GM23338 (cell line): ENCODE measurements around the gene MRTFA. TPM values are rescaled to one million over a fixed set of nuclear protein-coding genes. Genes with fewer than 3 reads are reported as not detected.
"Not testable (repeated sequence)": the region's sequence is repeated elsewhere in the genome, so short reads cannot be mapped to it uniquely, and the experiment has no call there.

ENCODE experiments used
- ATAC-seq: fragments of 200-7000 bp; cut with Tn5 transposase; 3 replicates; pipeline ENCODE4 v1.9.1; 2020
- DNase-seq: peaks from one replicate; pipeline ENCODE4 v3.0.0-alpha.2; 2015; ENCODE audit warnings: low spot score
- H2AFZ ChIP-seq: fragments of 200-600 bp; sonication (generic); 2 replicates; pipeline ENCODE4 v1.8.0; 2016; ENCODE audit warnings: antibody characterized with exemption, mild to moderate bottlenecking, moderate library complexity
- H3F3A ChIP-seq: fragments of 200-600 bp; sonication (generic); replicated peaks from 2 replicates; pipeline ENCODE4 v1.8.0; 2017; ENCODE audit warnings: antibody characterized with exemption, mixed run types, low read depth
- H3K27ac ChIP-seq: fragments of 200-600 bp; sonication (generic); 2 replicates; pipeline ENCODE4 v1.6.1; 2016; ENCODE audit warnings: low read depth
- H3K27me3 ChIP-seq: fragments of 200-600 bp; sonication (generic); 2 replicates; pipeline ENCODE4 v1.8.0; 2016; ENCODE audit warnings: mild to moderate bottlenecking, mixed run types, moderate library complexity; ENCODE audit not compliant: insufficient read depth
- H3K36me3 ChIP-seq: fragments of 200-600 bp; sonication (generic); 2 replicates; pipeline ENCODE4 v1.8.0; 2016; ENCODE audit warnings: mild to moderate bottlenecking; ENCODE audit not compliant: insufficient read depth
- H3K4me1 ChIP-seq: fragments of 200-600 bp; sonication (generic); 2 replicates; pipeline ENCODE4 v1.8.0; 2016; ENCODE audit warnings: mild to moderate bottlenecking, moderate library complexity; ENCODE audit not compliant: insufficient read depth
- H3K4me2 ChIP-seq: fragments of 200-600 bp; sonication (generic); 2 replicates; pipeline ENCODE4 v1.7.1; 2017; ENCODE audit warnings: mixed run types
- H3K4me3 ChIP-seq: fragments of 200-600 bp; sonication (generic); 2 replicates; pipeline ENCODE4 v1.6.1; 2016; ENCODE audit warnings: mixed run types
- H3K79me2 ChIP-seq: fragments of 200-600 bp; sonication (generic); replicated peaks from 2 replicates; pipeline ENCODE4 v1.8.0; 2017; ENCODE audit warnings: mild to moderate bottlenecking; ENCODE audit not compliant: insufficient read depth
- H3K9me2 ChIP-seq: fragments of 200-600 bp; sonication (generic); 2 replicates; pipeline ENCODE4 v1.8.0; 2017; ENCODE audit not compliant: insufficient read depth
- H4K20me1 ChIP-seq: fragments of 200-600 bp; sonication (generic); replicated peaks from 2 replicates; pipeline ENCODE4 v1.8.0; 2017; ENCODE audit warnings: mild to moderate bottlenecking; ENCODE audit not compliant: insufficient read depth
- H3K27ac Mint-ChIP-seq: 2 replicates; pipeline ENCODE4 v1.8.0; 2020; ENCODE audit warnings: inconsistent platforms, mild to moderate bottlenecking, moderate library complexity, mixed read lengths
- H3K27me3 Mint-ChIP-seq: 3 replicates; pipeline ENCODE4 v1.8.0; 2022; ENCODE audit warnings: low read depth, mild to moderate bottlenecking, moderate library complexity, mixed read lengths, inconsistent platforms; ENCODE audit not compliant: insufficient read depth, poor library complexity
- H3K36me3 Mint-ChIP-seq: 3 replicates; pipeline ENCODE4 v1.8.0; 2021; ENCODE audit warnings: low read depth, mild to moderate bottlenecking, inconsistent platforms, moderate library complexity, mixed read lengths
- H3K4me1 Mint-ChIP-seq: 3 replicates; pipeline ENCODE4 v1.8.0; 2020; ENCODE audit warnings: mild to moderate bottlenecking, inconsistent platforms, mixed read lengths
- H3K4me3 Mint-ChIP-seq: 3 replicates; pipeline ENCODE4 v1.8.0; 2021; ENCODE audit warnings: moderate library complexity, mild to moderate bottlenecking, inconsistent platforms, mixed read lengths
- H3K9me3 Mint-ChIP-seq: 3 replicates; pipeline ENCODE4 v1.8.0; 2020; ENCODE audit warnings: moderate library complexity, mild to moderate bottlenecking, inconsistent platforms, mixed read lengths
- CREB1 ChIP-seq: fragments of 250-450 bp; sonication (Bioruptor Pico); IDR thresholded peaks from 2 replicates; pipeline ENCODE4 v1.5.0; 2020; ENCODE audit warnings: low read depth, mild to moderate bottlenecking, moderate library complexity
- CTCF ChIP-seq, 2 experiments: fragments of 200-600 bp in 1 of 2; sonication (generic) in 1 of 2; conservative IDR thresholded peaks; 2 replicates each; pipeline versions ENCODE4 v1.5.1 to v1.6.1; 2016 to 2017; ENCODE audit warnings: antibody characterized with exemption in 2 of 2, low read depth in 2 of 2, mild to moderate bottlenecking in 2 of 2, moderate library complexity in 1 of 2
- ETS1 ChIP-seq: IDR thresholded peaks from 2 replicates; pipeline ENCODE4 v1.6.1; 2016; ENCODE audit warnings: antibody characterized with exemption
- EZH2 ChIP-seq: fragments of 200-600 bp; sonication (generic); IDR thresholded peaks from one replicate; pipeline ENCODE4 v1.8.0; 2017; ENCODE audit warnings: antibody characterized with exemption, mild to moderate bottlenecking, low read depth; ENCODE audit not compliant: unreplicated experiment
- EZH2phosphoT487 ChIP-seq: fragments of 200-600 bp; sonication (generic); IDR thresholded peaks from one replicate; pipeline ENCODE4 v1.8.1; 2018; ENCODE audit warnings: antibody characterized with exemption; ENCODE audit not compliant: unreplicated experiment
- JUNB ChIP-seq: IDR thresholded peaks from one replicate; pipeline ENCODE4 v1.6.1; 2016; ENCODE audit warnings: antibody characterized with exemption; ENCODE audit not compliant: unreplicated experiment
- NANOG ChIP-seq: IDR thresholded peaks from 2 replicates; pipeline ENCODE4 v1.6.1; 2016; ENCODE audit warnings: antibody characterized with exemption, borderline replicate concordance
- POLR2AphosphoS5 ChIP-seq: IDR thresholded peaks from 2 replicates; pipeline ENCODE4 v1.6.1; 2016; ENCODE audit warnings: antibody characterized with exemption, low read depth
- REST ChIP-seq: IDR thresholded peaks from one replicate; pipeline ENCODE4 v1.6.1; 2018; ENCODE audit warnings: antibody characterized with exemption; ENCODE audit not compliant: unreplicated experiment
- STAT1 ChIP-seq: IDR thresholded peaks from one replicate; pipeline ENCODE4 v1.6.1; 2016; ENCODE audit warnings: antibody characterized with exemption; ENCODE audit not compliant: unreplicated experiment
- ZNF114 ChIP-seq: fragments of 250-450 bp; sonication (Bioruptor Pico); IDR thresholded peaks from 2 replicates; pipeline ENCODE4 v1.5.0; 2020; ENCODE audit warnings: mild to moderate bottlenecking, moderate library complexity
- ZNF331 ChIP-seq: fragments of 250-450 bp; sonication (Bioruptor Pico); IDR thresholded peaks from 2 replicates; pipeline ENCODE4 v1.5.0; 2020; ENCODE audit warnings: low read depth, mild to moderate bottlenecking, moderate library complexity
- polyA plus RNA-seq: library from polyadenylated mRNA; unstranded; fragments of >200 nt; fragmentation: Nextera tagmentation; extraction: Ambion mirVana; gene quantifications from 2 replicates; pipeline ENCODE4 v1.2.1, GENCODE V29; 2016
- total RNA-seq: library from RNA; depleted of rRNA; stranded (reverse); fragments of >200 nt; shearing (Covaris generic); gene quantifications from 2 replicates; pipeline ENCODE4 v1.2.3, GENCODE V29; 2014

The MRTFA gene
- total and polyA plus RNA-seq, 2 experiments from 2014 or later: 18.1 to 92.4 TPM

- H3K4me3 Mint-ChIP-seq, H3F3A ChIP-seq, H3K4me1 ChIP-seq, H3K27me3 ChIP-seq, H3K79me2 ChIP-seq, H3K36me3 ChIP-seq, H2AFZ ChIP-seq, H3K36me3 Mint-ChIP-seq, H3K9me3 Mint-ChIP-seq, H3K27ac ChIP-seq, ATAC-seq, H3K9me2 ChIP-seq, H3K4me3 ChIP-seq, DNase-seq, H4K20me1 ChIP-seq, H3K4me2 ChIP-seq: not testable (repeated sequence)
- Mint-ChIP-seq H3K27me3 (peaks cover 26% of the 10 kb centered on the region), H3K27ac (peak overlapping the region; percentile 68), H3K4me1 (peaks cover 27% of the 10 kb centered on the region)
These were observed 39.6 kb upstream of the MRTFA start for GRCh38 chr22:40676166-40676565.

- no peak for DNase-seq
- Histone ChIP-seq H4K20me1 (no peaks in the 10 kb centered on the region), H3K36me3 (no peaks in the 10 kb centered on the region), H3F3A (no peaks in the 10 kb centered on the region; the same call in 1 of the 2 replicates), H3K4me2 (no peak overlapping the region), H3K79me2 (no peaks in the 10 kb centered on the region), H3K9me2 (peaks cover 5% of the 10 kb centered on the region; the same call in 1 of the 2 replicates), H2AFZ (no peak overlapping the region), H3K4me3 (no peak overlapping the region), H3K27me3 (no peaks in the 10 kb centered on the region), H3K27ac (no peak overlapping the region), H3K4me1 (no peaks in the 10 kb centered on the region)
- no peaks in the 10 kb centered on the region for H3K9me3 Mint-ChIP-seq
- ATAC-seq: no peak
- H3K27ac Mint-ChIP-seq: no peak overlapping the region
- no peak overlapping the region for H3K4me3 Mint-ChIP-seq
- peaks cover 3% of the 10 kb centered on the region; the same call in 1 of the 3 replicates for H3K36me3 Mint-ChIP-seq
- H3K4me1 Mint-ChIP-seq: peaks cover 9% of the 10 kb centered on the region
- peaks cover 14% of the 10 kb centered on the region for H3K27me3 Mint-ChIP-seq
- TF ChIP-seq STAT1 (no peak), NANOG (no peak), JUNB (no peak), EZH2 (no peak), POLR2AphosphoS5 (no peak), ZNF114 (CRISPR knock-in tag) (no peak), REST (no peak), ETS1 (no peak), CTCF (conservative IDR thresholded peaks at IDR 0.05; ENCODE audit: low read depth in 2 of 2) (no peak), EZH2phosphoT487 (no peak), CREB1 (no peak), ZNF331 (no peak)
These were observed 37.8 kb upstream of the MRTFA start for GRCh38 chr22:40674274-40674673.
